Sigmoid colon (tissue), 7 donors: ENCODE data around the gene SYT17. TPM values are rescaled to one million over a fixed set of nuclear protein-coding genes. Genes with fewer than 3 reads are reported as not detected.

Experiments
- DNase-seq: peaks from one replicate; pipeline ENCODE4 v3.0.0-alpha.2; 2019
- H3K27ac ChIP-seq, 4 donors: fragments of 200-600 bp; sonication (generic); one replicate each; pipeline ENCODE4 v1.5.1; 2016 to 2019; ENCODE audit warnings: mild to moderate bottlenecking in 1 of 4
- H3K27me3 ChIP-seq, 3 donors: fragments of 200-600 bp; sonication (generic); one replicate each; pipeline ENCODE4 v1.5.1; 2019; ENCODE audit warnings: mild to moderate bottlenecking in 1 of 3
- H3K36me3 ChIP-seq, 4 donors: fragments of 200-600 bp; sonication (generic); one replicate each; pipeline ENCODE4 v1.5.1; 2016 to 2019
- H3K4me1 ChIP-seq, 4 donors: fragments of 200-600 bp; sonication (generic); one replicate each; pipeline ENCODE4 v1.5.1; 2017 to 2019
- H3K4me3 ChIP-seq, 4 donors: fragments of 200-600 bp; sonication (generic); one replicate each; pipeline ENCODE4 v1.5.1; 2017 to 2019; ENCODE audit warnings: mild to moderate bottlenecking in 2 of 4, moderate library complexity in 1 of 4
- H3K9me3 ChIP-seq, 4 donors: fragments of 200-600 bp in 3 of 4; sonication (generic) in 3 of 4; one replicate each; pipeline versions ENCODE4 v1.5.1 to v1.6.1; 2013 to 2019
- EP300 ChIP-seq, 4 donors: sonication (generic); formaldehyde crosslinking; IDR thresholded peaks; one replicate each; pipeline ENCODE4 v1.6.1; 2017; ENCODE audit warnings: antibody characterized with exemption in 4 of 4
- POLR2A ChIP-seq, 2 donors: fragments of 450-650 bp; IDR thresholded peaks; one replicate each; pipeline ENCODE4 v1.6.1; 2016; ENCODE audit warnings: antibody characterized with exemption in 2 of 2, mild to moderate bottlenecking in 2 of 2, moderate library complexity in 2 of 2
- POLR2AphosphoS5 ChIP-seq, 4 donors: sonication (generic); formaldehyde crosslinking; IDR thresholded peaks; one replicate each; pipeline ENCODE4 v1.6.1; 2017; ENCODE audit warnings: antibody characterized with exemption in 4 of 4
- WGBS, 2 donors: extraction: QIAGEN DNeasy Blood & Tissue Kit; methylation state at CpG; one replicate each; pipeline ENCODE4 v1.1.7; 2013; 5-methylcytosine and 5-hydroxymethylcytosine counted together
- intact Hi-C: fragments of 100-400 bp; cut with DNase I; formaldehyde crosslinking; loops from one replicate; pipeline ENCODE4 v1.15.1; 2023
- polyA plus RNA-seq, 3 donors: library from polyadenylated mRNA; stranded (reverse); fragments of 200-250 nt; gene quantifications; one replicate each; pipeline ENCODE4 v1.2.3, GENCODE V29; 2013
- total RNA-seq, 4 donors: library from RNA; depleted of rRNA; stranded (reverse); fragments of >200 nt; gene quantifications; one replicate each; pipeline ENCODE4 v1.1.0, GENCODE V29; 2016
- TF ChIP-seq, protein P1 (sequence below), 4 experiments: fragments of 450-650 bp in 3 of 4; fragments of 200-600 bp in 1 of 4; IDR thresholded peaks; one replicate each; pipeline ENCODE4 v1.5.1; 2016 to 2019; ENCODE audit warnings: antibody characterized with exemption in 4 of 4, mild to moderate bottlenecking in 3 of 4, moderate library complexity in 2 of 4
- donor health status: healthy with polysubstance abuse.
- donor health status: Bipolar disorder and iron deficiency.
- donor health status: healthy.

SYT17 gene
- total and polyA plus RNA-seq, 7 donors: 0.68 to 7.6 (median 2.2) TPM

DNA sequence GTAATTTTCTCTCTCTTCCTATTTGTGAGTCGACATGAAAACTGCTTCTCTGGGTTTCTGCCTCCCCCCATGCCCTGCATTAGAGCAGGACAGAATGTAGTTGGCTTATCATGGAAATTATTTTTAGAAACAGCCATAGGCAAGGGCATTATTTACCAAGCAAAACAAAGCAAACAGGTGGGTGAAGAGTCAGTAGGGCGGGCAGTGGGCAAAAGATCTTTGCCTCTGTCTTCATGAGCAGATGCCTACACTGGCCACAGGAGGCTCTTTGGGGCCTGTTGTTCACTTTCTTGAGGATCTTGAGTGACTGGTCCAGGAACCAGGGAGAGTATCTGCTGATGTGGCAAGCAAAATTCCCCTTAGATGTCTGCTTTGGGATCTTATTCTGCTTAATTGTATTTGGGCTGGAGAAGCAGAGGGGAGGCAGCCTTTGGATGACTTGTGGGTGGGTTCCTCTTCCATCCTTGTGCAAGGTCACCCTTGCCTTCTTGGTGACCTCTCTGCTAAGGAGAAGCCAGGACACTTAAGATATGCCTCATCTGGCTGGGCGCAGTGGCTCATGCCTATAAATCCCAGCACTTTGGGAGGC, 75.0 kb downstream of the SYT17 start:
- H3K27ac ChIP-seq: no peak overlapping the region
- no peaks in the 10 kb centered on the region for H3K4me1 ChIP-seq
- TF ChIP-seq POLR2A (IDR thresholded peaks at IDR 0.05) (no peak), EP300 (IDR thresholded peaks at IDR 0.05) (no peak), POLR2AphosphoS5 (IDR thresholded peaks at IDR 0.05) (no peak)
- TF ChIP-seq, protein P1, sequence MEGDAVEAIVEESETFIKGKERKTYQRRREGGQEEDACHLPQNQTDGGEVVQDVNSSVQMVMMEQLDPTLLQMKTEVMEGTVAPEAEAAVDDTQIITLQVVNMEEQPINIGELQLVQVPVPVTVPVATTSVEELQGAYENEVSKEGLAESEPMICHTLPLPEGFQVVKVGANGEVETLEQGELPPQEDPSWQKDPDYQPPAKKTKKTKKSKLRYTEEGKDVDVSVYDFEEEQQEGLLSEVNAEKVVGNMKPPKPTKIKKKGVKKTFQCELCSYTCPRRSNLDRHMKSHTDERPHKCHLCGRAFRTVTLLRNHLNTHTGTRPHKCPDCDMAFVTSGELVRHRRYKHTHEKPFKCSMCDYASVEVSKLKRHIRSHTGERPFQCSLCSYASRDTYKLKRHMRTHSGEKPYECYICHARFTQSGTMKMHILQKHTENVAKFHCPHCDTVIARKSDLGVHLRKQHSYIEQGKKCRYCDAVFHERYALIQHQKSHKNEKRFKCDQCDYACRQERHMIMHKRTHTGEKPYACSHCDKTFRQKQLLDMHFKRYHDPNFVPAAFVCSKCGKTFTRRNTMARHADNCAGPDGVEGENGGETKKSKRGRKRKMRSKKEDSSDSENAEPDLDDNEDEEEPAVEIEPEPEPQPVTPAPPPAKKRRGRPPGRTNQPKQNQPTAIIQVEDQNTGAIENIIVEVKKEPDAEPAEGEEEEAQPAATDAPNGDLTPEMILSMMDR (IDR thresholded peaks at IDR 0.05): no peak
- no peak for DNase-seq
- intact Hi-C loops: no loop called here
- H3K4me3 ChIP-seq: no peak overlapping the region
- H3K9me3 ChIP-seq: no peaks in the 10 kb centered on the region
- no peaks in the 10 kb centered on the region for H3K36me3 ChIP-seq
- 81 to 85% methylated on average over 3 of the region's 3 CpGs for WGBS, 2 donors
- H3K27me3 ChIP-seq: no peaks in the 10 kb centered on the region

DNA sequence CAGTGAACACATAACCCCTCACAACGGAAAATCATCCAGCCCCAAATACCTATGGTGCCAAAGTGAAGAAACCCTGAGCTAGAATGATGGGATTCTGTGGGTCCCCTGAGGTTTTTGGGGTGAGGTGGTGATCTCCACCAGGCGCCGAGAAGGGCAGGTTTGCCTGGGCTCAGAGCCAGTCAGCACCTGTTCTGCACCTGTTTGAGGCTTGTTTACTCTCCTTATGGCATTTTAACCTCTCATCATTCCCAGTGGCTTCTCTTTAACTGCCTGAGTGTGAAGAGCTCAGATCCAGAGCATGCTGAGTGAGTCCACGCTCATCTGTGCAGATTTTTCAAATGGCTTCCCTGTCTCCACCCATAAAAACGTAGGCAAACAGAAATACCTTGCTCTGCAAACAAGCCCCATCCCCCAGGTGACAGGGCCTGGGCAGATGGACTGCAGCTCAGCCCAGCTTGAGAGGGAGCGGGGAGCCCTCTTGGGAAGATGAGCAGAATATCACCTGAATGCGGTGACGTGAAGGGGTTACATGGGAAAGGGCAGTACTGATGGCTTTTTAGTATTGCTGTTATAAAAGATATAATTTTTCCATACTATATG, 77.4 kb downstream of the SYT17 start:
- DNase-seq: no peak
- 26 to 67% methylated on average over 8 of the region's 8 CpGs for WGBS, 2 donors
- Histone ChIP-seq H3K4me1 (no peaks in the 10 kb centered on the region), H3K9me3 (no peaks in the 10 kb centered on the region), H3K27ac (no peak overlapping the region), H3K27me3 (no peaks in the 10 kb centered on the region), H3K4me3 (no peak overlapping the region), H3K36me3 (no peaks in the 10 kb centered on the region)
- TF ChIP-seq, protein P1 (IDR thresholded peaks at IDR 0.05): no peak
- TF ChIP-seq POLR2AphosphoS5 (IDR thresholded peaks at IDR 0.05) (no peak), POLR2A (IDR thresholded peaks at IDR 0.05) (no peak), EP300 (IDR thresholded peaks at IDR 0.05) (no peak)
- intact Hi-C loops: no loop called here

DNA sequence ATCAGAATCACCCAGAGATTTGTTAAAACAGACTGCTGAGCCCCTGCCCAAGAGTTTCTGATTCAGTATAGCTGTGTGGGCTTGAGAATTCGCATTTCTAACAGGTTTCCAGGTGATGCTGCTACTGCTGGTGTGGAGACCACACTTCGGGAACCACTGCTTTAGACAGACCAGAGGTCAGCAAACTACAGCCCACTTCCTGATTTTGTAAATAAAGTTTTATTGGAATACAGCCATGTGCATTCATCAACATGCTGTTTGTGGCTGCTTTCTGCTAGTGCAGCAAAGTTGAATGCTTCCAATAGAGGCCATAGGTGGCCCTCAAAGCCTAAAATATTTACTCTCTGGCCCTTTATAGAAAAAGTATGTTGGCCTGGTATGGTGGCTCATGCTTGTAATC, 84.9 kb downstream of the SYT17 start:
- WGBS, 2 donors: 78 to 93% methylated on average over 2 of the region's 2 CpGs
- Histone ChIP-seq H3K27me3 (no peaks in the 10 kb centered on the region), H3K4me3 (no peak overlapping the region)

DNA sequence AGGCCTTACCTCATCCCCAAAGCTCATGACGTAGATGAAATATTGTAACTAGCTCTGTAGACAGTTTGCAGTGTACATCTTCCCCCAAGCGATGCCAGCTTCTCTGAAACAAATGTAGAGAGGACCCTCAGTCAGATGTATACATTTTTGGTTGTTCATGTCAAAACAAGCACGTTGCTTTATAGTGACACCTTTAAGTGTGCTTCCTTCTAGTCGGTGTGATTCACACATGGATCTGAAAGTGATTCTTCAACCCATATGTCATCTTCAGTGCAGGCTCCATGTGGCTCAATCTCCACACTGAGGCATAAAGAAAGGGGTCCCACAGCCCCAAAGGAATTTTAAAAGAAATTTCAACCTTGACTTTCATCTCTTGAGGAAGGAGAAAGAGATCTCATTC, 86.6 kb downstream of the SYT17 start:
- Histone ChIP-seq H3K27me3 (no peaks in the 10 kb centered on the region), H3K4me3 (no peak overlapping the region), H3K36me3 (no peaks in the 10 kb centered on the region), H3K27ac (no peak overlapping the region), H3K9me3 (no peaks in the 10 kb centered on the region), H3K4me1 (no peaks in the 10 kb centered on the region)
- DNase-seq: no peak
- TF ChIP-seq EP300 (IDR thresholded peaks at IDR 0.05) (no peak), POLR2A (IDR thresholded peaks at IDR 0.05) (no peak), POLR2AphosphoS5 (IDR thresholded peaks at IDR 0.05) (no peak)
- TF ChIP-seq, protein P1 (IDR thresholded peaks at IDR 0.05): no peak
- 78 to 93% methylated on average over 4 of the region's 4 CpGs for WGBS, 2 donors
- intact Hi-C loops: no loop called here

More for the DNA sequence above, 84.9 kb downstream of the SYT17 start:
- TF ChIP-seq POLR2AphosphoS5 (IDR thresholded peaks at IDR 0.05): no peak
- TF ChIP-seq, protein P1 (IDR thresholded peaks at IDR 0.05): no peak
- TF ChIP-seq POLR2A (IDR thresholded peaks at IDR 0.05): no peak
- TF ChIP-seq EP300 (IDR thresholded peaks at IDR 0.05): no peak
- H3K27ac ChIP-seq: no peak overlapping the region
- H3K36me3 ChIP-seq: no peaks in the 10 kb centered on the region
- intact Hi-C loops: no loop called here
- no peaks in the 10 kb centered on the region for H3K4me1 ChIP-seq
- DNase-seq: no peak
- H3K9me3 ChIP-seq: no peaks in the 10 kb centered on the region
